HK-2 (cell line): Measurements from ENCODE around the gene B4GAT1.
"Not testable (repeated sequence)": the region's sequence is repeated elsewhere in the genome, so short reads cannot be mapped to it uniquely, and the experiment has no call there.

ENCODE experiments used
- DNase-seq: peaks from one replicate; pipeline ENCODE4 v3.0.0-alpha.2; 2018; ENCODE audit not compliant: unreplicated experiment

The B4GAT1 gene

DNA sequence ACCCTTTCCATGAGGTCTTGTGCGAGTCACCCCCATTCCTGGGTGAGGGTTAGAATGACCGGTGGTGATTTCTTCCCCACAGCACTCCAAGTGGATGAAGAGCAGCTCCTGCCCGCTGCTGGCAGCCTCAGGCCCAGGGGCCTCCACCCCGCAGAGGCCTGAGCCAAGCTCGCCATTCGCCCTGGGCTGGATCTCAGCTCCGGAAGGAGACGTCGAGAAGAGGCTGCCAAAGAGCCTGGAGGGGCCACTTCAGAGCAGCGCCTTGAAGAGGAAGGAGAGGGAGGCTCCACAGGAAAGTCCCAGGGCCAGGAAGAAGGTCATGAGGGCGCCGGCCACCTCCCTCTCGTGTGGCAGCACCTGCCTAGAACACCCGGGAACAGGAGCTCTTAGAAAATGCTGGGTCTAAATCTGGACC, 15.8 kb upstream of the B4GAT1 start:
- no peak for DNase-seq

DNA sequence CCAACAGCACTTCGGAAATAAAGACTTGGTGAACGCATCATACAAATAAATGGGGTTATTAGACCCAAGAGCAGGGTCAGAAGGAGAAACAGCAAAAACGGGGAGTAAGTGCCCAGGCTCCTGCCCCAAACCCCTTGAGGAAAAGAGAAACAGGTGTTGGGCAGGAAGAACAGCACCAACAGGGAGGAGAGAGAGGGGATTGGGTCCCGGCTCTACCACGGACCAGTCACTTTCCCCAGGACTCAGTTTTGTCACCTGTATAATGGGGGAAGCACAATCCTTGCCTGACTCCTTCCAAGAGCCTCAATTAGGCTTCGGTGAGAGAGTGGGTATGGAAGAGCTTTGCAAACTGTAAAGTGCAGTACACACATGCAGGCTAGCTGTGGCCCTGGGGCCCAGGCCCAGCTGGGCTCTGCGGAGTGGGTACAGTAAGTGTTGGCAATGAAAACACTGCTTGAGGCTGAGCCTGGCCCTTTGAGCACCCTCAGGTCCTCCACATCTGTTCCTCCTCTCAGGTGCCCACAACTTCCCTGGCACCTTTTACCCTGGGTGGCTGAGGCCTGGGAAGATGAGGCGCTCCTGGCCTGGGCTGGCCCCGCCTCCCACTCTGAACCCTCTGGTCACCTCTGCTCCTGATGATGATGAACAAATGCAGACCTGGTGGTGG, 15.2 kb upstream of the B4GAT1 start:
- DNase-seq, result no peak

DNA sequence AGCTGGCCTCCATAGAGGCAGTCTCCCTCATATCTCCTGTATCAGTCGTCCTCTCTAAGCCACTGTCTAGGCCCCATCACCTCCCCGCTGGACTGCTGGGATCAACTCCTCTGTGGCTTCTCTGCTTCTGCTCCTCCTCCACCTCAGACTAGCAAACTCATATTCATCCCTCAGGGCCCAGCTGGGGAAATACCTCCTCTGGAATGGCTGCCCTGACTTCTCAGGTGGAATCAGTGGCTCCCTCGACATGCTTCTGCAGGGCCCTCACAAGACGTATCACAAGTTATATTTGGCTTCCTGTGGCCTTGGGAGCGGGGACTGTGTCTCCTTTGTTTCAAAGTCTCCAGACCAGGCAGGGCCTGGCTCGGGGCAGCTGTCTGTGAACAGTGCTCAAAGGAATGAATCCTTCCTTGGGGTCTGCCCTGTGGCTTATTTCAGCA, 14.1 kb upstream of the B4GAT1 start:
- DNase-seq, result no peak

DNA sequence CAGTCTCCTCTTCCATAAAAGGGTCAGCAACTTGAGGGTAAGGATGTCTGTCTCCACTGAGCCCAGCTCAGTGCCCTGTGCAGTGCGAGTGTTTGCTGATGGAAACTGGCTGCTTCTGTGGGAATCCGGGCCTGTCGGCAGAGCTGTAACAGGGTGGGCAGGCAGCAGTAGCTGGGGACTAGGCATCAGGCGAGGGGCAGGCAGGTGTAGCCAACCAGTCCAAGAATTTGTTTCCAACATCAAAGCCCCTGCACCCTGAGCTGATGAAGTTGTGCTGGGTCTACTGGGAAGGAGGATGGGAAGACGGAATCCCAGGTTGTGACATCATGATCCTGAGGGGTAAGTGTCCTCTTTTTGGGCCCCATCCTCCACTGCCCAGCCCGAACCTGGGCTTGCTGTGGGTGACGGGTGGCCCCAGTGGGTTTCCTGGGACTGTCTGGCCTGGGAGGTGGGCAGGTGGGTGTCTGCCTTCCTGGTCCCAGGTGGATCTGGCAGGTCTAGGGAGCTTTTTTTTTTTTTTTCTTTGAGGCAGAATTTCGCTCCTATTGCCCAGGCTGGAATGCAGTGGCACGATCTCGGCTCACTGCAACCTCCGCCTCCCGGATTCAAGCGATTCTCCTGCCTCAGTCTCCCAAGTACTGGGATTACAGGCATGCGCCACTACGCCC, 13.1 kb upstream of the B4GAT1 start:
- DNase-seq, result no peak

DNA sequence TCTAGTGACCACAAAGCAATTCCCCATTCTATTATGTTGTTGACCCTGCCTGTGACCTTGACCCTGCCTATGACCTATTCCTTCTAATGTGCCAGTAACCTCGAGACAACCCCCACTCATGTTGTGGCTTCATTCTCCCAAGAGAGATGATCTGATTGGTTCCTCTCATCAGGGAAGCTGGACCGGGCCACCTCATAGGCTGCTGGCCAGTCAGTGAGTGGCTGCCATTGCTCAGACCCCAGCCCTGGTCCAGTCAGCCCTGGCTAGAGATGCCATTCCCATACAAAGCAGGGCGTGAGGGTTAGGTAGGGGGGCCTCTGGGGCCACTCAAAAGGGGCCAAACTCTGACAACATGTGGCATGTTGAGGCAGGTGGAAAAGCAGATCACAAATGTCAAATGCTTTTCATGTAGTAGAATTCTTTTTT, 12.2 kb upstream of the B4GAT1 start:
- no peak for DNase-seq

DNA sequence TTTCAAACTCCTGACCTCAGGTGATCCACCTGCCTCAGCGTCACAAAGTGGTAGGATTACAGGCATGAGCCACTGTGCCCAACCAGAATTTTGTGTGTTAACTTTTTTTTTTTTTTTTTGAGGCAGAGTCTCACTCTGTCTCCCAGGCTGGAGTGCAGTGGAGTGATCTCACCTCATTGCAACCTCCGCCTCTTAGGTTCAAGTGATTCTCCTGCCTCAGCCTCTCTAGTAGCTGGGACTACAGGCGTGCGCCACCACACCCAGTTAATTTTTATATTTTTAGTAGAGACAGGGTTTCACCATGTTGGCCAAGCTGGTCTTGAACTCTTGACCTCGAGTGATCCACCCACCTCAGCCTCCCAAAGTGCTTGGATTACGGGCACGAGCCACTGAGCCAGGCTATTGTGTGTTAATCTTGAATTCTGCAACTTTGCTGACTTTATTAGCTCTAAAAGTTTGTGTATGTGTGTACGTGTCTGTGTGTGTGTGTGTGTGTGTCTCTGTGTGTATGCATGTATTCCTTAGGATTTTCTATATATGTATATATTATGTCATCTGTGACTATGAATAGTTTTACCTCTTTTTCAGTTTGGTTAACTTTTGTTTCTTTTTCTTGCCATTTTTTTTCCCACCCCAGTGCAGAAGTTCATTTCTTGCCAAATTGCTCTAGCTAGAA, 3.3 kb upstream of the B4GAT1 start:
- not testable (repeated sequence) for DNase-seq

DNA sequence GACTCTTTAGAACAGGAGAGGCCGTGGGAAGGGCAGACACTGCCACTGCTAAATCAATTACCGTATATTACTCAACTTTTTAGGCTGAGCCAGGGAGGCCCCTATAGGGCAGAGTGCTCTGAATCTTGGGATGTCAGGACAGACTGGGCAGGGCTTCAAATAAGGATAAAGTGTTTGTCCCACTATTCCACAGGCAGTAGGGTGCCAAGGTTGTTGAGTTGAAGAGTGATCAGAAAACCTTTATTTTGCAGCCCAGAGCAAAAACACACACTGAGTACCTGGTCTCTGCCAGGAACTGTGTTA, 1.6 kb upstream of the B4GAT1 start:
- DNase-seq, result no peak

DNA sequence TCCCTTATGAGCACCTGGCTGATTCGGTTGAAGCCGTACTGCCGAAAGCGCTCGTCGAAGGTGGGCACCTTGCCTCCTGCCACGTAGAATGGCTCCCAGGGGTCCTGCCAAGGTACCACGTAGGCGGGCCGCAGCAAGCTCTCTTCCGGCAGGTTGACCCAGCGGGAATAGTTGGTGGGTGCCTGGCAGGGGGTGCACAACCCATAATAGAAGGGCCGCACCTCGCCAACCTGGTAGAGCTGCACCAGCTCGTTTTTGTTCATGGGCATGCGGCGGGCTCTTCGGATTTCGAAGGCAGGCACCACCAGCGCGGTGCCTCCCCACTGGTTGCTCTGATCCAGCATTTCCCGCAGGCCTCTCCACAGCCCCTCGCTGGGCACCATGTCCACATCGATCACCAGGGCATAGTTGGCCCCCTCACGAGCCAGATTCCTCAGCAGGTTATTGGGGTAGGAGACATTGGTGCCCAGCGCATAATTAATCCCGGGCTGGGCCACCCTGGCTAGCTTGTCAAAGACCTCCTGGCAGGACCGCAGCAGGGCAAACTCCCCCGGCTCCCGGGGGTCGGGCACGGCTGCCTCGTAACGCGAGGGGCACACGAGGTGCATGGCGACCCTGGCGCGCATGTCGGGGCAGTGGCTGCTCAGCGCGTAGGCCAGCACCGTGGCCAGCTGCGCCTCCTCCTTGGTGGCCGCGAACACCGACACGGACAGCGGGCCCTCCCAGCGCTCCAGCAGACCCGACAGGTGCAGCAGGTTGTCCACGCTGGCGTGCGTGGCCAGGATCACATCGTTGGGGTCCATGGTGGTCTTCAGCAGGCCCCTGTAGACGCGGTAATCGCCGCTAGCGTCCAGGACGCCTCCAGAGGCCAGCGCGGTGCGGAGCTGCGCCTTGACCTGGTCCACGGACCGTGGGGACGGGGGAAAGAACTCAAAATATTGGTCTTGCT, 679 bp downstream of the B4GAT1 start:
- no peak for DNase-seq

DNA sequence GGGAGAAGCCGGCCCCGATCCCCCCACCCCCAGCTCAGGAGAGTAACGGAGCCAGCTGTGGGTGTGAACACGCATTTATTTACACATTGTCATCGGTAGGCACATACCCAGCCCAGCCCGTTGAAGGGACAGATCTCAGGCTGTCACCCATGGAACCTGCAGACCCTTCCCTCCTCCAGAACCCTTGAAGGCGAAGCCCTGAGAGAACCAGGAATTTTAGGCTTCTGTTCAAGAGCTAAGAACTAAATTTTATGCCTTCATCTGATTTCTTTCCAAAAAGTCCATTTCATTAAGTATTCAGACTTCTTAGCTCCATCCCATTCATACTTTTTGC, 2.1 kb downstream of the B4GAT1 start:
- no peak for DNase-seq

DNA sequence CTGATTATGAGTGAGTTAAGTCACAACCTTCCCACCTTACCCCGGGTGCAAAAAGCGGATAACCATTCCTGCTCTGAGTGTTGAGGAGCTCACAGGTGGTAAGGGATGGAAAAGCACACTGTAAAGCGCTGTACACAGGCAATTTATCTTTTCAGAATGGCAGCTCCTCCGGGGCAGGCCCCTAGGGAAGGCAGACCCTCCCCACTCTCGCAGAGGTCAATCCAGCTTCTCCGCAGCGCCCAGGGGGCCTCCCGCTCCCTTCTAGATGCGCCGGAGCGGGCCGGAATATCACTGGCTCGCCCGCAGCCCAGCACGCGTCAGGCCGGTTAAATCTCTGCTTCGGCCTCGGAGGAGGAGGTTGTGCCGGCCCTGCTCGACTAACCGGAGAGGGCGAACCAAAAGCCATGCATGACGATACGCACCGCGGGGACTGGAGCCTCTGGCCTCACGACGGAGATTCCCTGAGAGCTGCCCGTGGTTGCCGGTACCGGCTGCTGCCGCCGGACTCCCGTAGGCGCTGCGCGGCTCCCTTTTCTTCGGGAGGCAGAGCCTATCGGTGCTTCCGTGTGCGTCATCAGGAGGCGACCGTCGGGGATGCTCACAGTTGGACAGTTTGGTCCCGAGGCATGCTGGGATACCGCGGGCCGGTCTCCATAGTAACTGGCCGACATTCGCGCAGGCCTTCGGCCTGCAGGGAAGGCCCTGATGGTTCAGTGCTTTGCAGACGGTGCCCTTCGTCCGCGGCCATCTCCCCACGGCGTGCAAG, 2.7 kb downstream of the B4GAT1 start, which contains the start of gene BRMS1:
Gene BRMS1, minus strand, starts transcription at position 555 of the 766 bp plus-strand sequence. CDS start 2,870 bp downstream, outside the sequence.
- DNase-seq, result peak; percentile 86

DNA sequence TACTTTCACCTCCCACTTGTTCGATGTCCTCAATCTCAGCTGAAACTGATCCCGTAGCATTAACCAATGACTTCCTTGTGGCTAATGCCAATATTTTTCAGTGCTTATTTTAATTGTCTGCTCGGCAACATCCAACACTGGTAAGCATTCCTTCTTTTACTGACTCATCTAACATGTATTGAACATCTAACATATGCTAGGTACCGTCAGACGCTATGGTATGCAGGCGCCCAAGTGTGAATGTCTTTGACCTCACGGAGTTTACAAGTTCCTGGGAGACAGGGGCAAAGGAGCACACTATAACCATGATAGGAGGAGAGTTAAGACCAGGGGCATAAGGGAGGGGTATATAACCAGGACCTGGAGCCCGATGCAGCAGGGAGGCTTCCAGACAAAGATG, 4.3 kb downstream of the B4GAT1 start:
- DNase-seq, result no peak

DNA sequence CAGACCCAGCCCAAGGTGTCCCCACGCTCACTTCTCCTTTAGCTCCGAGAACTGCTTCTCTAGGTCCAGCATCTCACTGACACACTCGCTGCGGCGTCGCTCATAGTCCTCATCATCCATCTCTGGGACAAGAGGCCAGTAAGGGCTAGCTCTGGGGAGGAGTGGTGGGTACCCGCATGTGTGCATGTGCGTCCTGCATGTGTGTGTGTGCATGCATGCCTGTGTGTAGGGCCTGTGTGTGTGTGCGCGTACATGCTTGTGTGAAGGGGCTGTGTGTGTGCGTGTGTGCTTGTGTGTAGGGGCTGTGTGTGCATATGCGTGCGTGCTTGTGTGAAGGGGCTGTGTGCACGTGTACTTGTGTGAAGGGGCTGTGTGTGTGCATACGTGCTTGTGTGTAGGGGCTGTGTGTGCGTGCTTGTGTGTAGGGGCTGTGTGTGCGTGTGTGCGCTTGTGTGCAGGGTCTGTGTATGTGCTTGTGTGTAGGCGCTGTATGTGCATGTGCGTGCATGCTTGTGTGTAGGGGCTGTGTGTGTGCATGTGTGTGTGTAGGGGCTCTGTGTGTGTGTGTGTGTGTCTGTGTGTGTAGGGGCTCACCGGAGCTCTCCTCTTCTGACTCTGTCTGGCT, 5.8 kb downstream of the B4GAT1 start:
- no peak for DNase-seq

DNA sequence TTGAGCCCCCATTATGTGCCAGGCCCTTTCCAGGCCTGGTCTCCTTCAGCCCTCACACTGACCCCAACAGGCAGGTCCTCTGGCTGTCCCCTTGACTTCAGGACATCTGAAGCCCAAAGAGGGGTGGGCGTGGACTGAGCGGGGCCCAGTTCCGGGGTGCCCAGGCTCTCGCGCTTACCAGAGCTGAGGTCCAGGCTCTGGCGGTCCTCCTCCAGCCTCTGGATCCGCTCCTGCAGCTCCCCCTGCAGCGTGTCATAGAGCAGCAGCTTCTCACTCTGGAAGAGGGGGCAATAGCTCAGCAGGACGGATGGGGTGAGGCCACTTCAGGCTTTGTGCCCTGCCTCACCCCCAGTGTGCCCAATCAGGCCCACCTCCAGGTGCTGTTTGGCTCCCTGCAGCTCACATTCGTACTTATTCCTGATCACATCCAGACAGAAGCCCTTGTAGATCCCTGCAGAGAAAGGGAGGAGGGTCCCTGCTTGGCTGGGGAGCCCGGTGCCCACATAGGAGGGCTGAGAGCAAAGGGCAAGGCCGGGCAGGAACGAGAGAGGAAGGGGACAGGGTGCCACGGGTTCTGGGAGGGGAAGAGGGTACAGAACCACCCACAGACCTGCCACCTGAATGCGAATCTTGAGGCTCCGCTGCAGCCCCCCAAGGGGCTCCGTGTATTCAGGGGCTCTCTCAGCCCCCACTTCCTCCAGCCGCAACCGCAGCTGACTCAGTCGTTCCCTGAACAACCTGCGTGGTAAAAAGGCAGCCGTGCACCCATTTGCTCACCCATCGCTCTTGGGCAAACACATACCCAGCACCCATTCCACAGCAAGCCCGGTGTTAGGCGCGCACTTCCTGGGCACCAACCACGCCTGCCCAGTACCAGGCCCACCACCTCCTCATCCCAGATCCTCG, 6.6 kb downstream of the B4GAT1 start:
- no peak for DNase-seq

DNA sequence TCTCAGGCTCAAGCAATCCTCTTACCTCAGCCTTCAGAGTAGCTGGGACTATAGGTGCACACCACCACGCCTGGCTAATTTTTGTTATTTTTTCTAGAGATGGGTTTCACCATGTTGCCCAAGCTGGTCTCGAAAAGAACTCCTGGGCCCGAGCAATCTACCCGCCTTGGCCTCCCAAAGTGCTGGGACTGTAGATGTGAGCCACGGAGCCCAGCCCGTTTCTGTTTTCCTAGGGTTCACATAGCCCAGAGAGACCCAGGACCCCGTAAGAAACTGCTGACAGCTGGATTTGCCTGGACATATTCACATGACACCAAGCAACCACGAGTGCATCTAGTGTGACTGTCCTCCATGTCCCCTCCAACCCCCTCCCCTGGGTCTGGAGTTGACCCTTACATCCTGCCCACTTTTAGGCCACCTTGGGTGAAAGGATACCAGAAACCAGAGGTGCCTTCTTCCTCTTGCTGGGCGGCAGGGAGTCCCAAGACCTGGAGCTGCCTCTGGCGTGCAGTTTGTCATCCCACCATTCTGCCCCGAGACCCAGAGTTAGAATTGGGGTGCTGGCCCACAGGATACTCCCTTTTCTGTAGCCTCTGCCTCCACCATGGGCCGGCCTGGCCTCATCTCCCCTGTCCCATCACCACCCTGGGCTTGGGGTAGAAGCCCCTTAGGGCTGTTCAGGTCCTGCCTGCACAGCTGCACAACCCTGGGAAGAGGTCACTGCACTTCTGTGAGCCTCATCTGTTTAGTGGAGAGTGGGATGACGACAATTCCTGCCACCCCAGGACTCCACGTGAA, 7.5 kb downstream of the B4GAT1 start:
- DNase-seq, result no peak

DNA sequence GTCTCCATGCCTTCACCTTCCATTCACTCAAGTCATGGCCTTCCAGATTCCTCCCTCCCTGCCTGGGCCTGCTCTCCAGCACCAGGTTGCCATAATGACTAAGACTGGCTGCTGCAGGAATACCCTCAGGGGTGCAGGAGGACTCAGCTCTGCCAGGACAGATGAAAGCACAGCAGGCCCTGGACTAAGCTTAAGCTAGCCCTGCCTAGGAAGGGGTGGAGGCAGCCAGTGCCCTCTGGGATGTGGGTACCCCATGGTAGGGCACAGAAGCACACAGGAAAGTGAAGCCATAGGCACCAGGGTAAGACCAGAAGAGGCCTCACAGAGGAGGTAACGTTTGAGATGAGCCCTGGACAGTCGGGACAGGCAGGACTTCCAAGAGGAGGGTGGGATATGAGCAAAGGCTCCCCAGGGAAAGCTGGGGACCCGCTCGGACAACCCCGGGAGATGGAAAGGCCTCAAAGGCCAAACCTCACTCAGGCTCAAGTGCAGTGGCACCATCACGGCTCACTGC, 8.2 kb downstream of the B4GAT1 start:
- no peak for DNase-seq

DNA sequence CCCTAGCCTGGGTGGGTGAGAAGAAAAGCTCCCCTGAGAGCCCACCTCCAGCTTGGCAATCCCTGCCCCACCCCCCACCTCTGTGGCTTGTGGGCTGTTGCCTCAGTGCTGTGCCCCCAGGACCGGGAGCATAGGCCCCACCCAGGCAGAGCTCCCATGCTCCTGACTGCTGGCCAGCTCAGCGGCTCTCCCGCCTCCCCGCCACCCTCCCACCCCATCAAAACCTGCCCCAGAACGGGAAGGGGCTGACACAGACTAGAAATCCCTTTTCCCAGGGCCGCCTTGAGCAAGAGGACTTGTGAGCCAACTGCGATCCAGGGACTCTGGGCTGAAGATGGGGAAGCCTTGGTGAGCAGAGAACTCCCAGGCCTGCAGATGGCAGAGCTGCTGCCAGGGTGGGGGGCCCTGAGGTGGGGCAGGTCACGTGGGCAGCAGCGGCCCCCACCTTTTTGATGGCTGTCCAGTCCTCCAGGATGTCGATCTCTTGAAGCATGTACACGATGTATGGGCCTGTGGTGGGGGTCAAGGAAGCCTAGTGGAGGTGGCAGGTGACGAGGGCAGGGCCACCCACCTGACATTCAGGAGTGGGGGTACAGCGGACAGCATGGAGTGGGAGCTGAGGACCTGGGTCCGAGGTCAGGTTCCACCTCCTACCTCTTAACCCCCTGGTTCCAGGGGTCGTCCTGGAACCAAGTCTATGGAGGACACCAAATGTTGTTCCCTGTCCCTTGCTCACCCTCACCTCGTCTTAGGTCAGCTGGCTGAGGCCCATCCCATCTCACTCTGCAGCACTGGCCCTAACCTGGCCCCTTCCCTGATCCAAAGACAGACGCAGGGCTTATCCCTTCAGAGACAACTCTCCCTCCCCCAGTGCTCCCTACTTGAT, 8.9 kb downstream of the B4GAT1 start:
- DNase-seq, result no peak

DNA sequence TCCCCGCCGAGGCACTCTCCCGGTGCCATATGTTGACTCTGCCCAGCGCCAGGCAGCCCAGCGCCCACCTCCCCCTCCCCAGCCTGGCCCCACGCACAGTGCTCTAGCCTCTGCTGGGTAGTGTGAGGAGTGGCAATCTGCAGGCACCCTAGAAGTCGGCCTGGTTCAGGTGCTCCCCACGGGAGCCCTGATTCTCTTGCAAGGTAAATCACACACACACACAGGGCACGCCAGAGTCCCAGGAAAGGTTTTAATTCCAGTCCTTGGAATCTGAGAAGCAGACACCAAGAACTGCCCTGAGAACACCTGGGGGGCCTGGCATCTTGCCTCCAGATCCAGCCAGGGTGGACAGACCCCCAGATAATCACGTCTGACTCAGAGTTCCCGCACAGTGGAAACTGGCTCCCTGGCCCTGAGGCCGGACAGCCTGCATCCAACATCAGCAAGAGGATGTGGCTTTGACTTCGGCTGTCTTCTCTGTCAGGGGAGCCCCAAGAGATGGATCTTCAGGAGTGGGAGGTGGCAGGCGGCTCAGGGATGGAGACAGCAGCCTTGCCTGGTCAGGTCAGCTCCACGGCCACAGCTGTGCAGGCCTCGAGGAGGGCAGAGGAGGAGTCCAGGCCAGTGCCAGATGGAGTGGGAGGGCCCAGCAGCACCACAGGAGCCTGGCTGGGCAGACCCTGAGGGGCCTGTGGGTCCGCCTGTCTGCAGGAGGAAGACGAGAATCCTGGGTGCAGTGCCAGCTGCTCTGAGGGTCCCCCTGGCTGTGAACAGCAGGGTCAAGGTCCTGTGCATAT, 10.1 kb downstream of the B4GAT1 start:
- DNase-seq, result no peak
